OCI-LY1 (cell line): Measurements from ENCODE around the gene KHDRBS2.

Source experiments
- H2AFZ ChIP-seq: fragments of 200-600 bp; sonication (generic), shearing (Covaris generic); 2 replicates; pipeline ENCODE4 v1.6.0; 2014; ENCODE audit warnings: antibody characterized with exemption, mild to moderate bottlenecking, low read length
- H3F3A ChIP-seq: fragments of 200-600 bp; sonication (generic), shearing (Covaris generic); 2 replicates; pipeline ENCODE4 v1.6.0; 2014; ENCODE audit warnings: mild to moderate bottlenecking, antibody characterized with exemption, low read length, moderate library complexity; ENCODE audit not compliant: insufficient read depth
- H3K27ac ChIP-seq: fragments of 200-600 bp; sonication (generic); 2 replicates; pipeline ENCODE4 v1.5.1; 2014; ENCODE audit warnings: low read length, mixed run types, mild to moderate bottlenecking, low read depth; ENCODE audit not compliant: poor library complexity, severe bottlenecking
- H3K27me3 ChIP-seq: fragments of 200-600 bp; sonication (generic); 2 replicates; pipeline ENCODE4 v1.6.0; 2014; ENCODE audit warnings: antibody characterized with exemption, mild to moderate bottlenecking, low read length, moderate library complexity; ENCODE audit not compliant: insufficient read depth
- H3K36me3 ChIP-seq: fragments of 200-600 bp; sonication (generic); 2 replicates; pipeline ENCODE4 v1.6.1; 2014; ENCODE audit warnings: mild to moderate bottlenecking, antibody characterized with exemption, low read length, moderate library complexity, mixed read lengths; ENCODE audit not compliant: insufficient read depth
- H3K4me1 ChIP-seq: fragments of 200-600 bp; sonication (generic); 2 replicates; pipeline ENCODE4 v1.5.1; 2014; ENCODE audit warnings: mild to moderate bottlenecking, low read length, moderate library complexity; ENCODE audit not compliant: insufficient read depth, severe bottlenecking
- H3K4me2 ChIP-seq: fragments of 200-600 bp; sonication (generic), shearing (Covaris generic); 2 replicates; pipeline ENCODE4 v1.6.1; 2014; ENCODE audit warnings: low read length
- H3K4me3 ChIP-seq: fragments of 200-600 bp; sonication (generic); 2 replicates; pipeline ENCODE4 v1.5.1; 2014; ENCODE audit warnings: low read length, low read depth, mild to moderate bottlenecking, mixed read lengths; ENCODE audit not compliant: poor library complexity, severe bottlenecking
- H3K79me2 ChIP-seq: fragments of 200-600 bp; shearing (Covaris generic); 2 replicates; pipeline ENCODE4 v1.6.1; 2016; ENCODE audit warnings: mixed run types, low read length, mixed read lengths; ENCODE audit not compliant: insufficient read depth
- H3K9ac ChIP-seq: fragments of 200-600 bp; sonication (generic), shearing (Covaris generic); 2 replicates; pipeline ENCODE4 v1.6.1; 2014; ENCODE audit warnings: mild to moderate bottlenecking, low read length, mixed read lengths
- H3K9me2 ChIP-seq: fragments of 200-600 bp; sonication (generic), shearing (Covaris generic); 2 replicates; pipeline ENCODE4 v1.6.1; 2014; ENCODE audit warnings: low read depth, mild to moderate bottlenecking, low read length, mixed read lengths
- H3K9me3 ChIP-seq: fragments of 200-600 bp; shearing (Covaris generic); 2 replicates; pipeline ENCODE4 v1.6.1; 2014; ENCODE audit warnings: low read length, mixed read lengths
- H4K20me1 ChIP-seq: fragments of 200-600 bp; sonication (generic), shearing (Covaris generic); 2 replicates; pipeline ENCODE4 v1.6.0; 2016; ENCODE audit warnings: mild to moderate bottlenecking, low read length; ENCODE audit not compliant: insufficient read depth
- EZH2 ChIP-seq: fragments of 200-600 bp; sonication (generic), shearing (Covaris generic); IDR thresholded peaks from 2 replicates; pipeline ENCODE4 v1.8.0; 2017; ENCODE audit warnings: borderline replicate concordance, mixed run types, mild to moderate bottlenecking, antibody characterized with exemption, low read length, moderate library complexity, mixed read lengths
- TF ChIP-seq, protein P1 (sequence below): fragments of 200-600 bp; sonication (generic), shearing (Covaris generic); IDR thresholded peaks from 2 replicates; pipeline ENCODE4 v1.5.1; 2017; ENCODE audit warnings: mild to moderate bottlenecking, antibody characterized with exemption, low read length, moderate library complexity, mixed read lengths

The KHDRBS2 gene

DNA sequence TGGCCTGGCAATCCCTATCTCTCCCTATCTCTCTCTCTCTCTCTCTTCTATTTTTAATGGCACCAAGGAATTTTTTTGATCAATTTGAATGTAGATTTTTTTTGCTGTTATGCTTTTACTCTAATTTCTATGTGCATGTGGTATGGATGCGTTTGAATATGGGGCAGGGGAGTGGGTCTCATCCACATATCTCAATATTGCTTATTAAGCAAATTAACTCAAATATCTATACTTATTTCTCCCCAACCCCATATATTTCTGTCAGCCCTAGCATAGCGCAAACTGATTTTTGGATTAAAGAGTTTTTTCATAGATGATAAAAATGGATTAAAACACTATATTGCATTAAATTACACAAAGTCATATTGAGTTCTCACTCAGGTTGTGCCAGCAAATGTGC, 210.2 kb downstream of the KHDRBS2 start:
- Histone ChIP-seq H3K27ac (no peak overlapping the region), H3F3A (no peaks in the 10 kb centered on the region), H3K27me3 (no peaks in the 10 kb centered on the region), H2AFZ (no peak overlapping the region), H3K9ac (no peak overlapping the region), H3K36me3 (no peaks in the 10 kb centered on the region), H3K4me1 (no peaks in the 10 kb centered on the region), H3K4me2 (no peak overlapping the region), H3K79me2 (no peaks in the 10 kb centered on the region), H4K20me1 (no peaks in the 10 kb centered on the region), H3K9me3 (no peaks in the 10 kb centered on the region), H3K4me3 (no peak overlapping the region), H3K9me2 (no peaks in the 10 kb centered on the region)
- TF ChIP-seq EZH2, result no peak
- TF ChIP-seq, protein P1, sequence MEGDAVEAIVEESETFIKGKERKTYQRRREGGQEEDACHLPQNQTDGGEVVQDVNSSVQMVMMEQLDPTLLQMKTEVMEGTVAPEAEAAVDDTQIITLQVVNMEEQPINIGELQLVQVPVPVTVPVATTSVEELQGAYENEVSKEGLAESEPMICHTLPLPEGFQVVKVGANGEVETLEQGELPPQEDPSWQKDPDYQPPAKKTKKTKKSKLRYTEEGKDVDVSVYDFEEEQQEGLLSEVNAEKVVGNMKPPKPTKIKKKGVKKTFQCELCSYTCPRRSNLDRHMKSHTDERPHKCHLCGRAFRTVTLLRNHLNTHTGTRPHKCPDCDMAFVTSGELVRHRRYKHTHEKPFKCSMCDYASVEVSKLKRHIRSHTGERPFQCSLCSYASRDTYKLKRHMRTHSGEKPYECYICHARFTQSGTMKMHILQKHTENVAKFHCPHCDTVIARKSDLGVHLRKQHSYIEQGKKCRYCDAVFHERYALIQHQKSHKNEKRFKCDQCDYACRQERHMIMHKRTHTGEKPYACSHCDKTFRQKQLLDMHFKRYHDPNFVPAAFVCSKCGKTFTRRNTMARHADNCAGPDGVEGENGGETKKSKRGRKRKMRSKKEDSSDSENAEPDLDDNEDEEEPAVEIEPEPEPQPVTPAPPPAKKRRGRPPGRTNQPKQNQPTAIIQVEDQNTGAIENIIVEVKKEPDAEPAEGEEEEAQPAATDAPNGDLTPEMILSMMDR, result no peak

DNA sequence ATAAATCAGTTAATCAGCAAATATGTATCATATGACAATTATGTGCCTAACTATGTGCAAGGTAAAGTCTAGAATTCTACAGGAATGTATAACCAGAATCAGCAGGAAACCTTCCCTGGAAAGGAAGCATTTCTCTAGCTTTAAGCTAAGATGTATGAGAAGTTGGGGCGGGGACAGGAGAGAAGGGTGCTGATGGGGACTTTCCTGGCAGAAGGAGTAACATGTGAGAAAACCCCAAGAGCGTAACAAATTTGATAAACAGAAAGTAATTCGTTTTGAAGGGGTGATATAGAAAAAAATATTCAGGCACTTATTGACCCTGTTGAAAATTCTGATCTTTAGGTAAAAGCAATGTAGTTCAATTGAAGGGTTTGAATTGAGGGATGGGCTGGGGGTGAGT, 226.1 kb downstream of the KHDRBS2 start:
- Histone ChIP-seq H3K4me1 (no peaks in the 10 kb centered on the region), H3K9ac (no peak overlapping the region), H3K9me2 (no peaks in the 10 kb centered on the region), H3K9me3 (no peaks in the 10 kb centered on the region), H3K27me3 (no peaks in the 10 kb centered on the region), H3K4me3 (no peak overlapping the region), H4K20me1 (no peaks in the 10 kb centered on the region), H3K4me2 (no peak overlapping the region), H3K36me3 (no peaks in the 10 kb centered on the region), H3K27ac (no peak overlapping the region), H3F3A (no peaks in the 10 kb centered on the region), H3K79me2 (no peaks in the 10 kb centered on the region), H2AFZ (no peak overlapping the region)
- TF ChIP-seq, protein P1, result no peak
- TF ChIP-seq EZH2, result no peak

DNA sequence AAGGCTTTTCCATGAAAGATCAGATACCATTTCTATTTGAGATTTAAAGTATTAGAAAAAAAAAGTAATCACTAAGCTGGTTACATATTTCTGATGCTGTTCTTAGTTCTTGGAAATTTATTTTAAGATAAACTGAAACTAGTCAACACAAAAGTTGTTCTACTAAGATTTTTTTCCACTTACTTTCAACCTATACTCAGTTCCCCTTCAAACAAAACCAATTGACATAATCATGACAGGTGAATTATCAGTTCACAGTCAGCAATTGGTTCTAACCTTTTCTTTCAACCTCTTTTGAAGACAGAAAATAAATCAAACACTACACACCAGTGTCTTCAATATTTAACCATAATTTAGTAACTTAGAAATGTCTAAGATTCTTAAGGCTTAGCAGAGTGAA, 228.7 kb downstream of the KHDRBS2 start:
- Histone ChIP-seq H3K9me2 (no peaks in the 10 kb centered on the region), H3K4me3 (no peak overlapping the region), H3K27ac (no peak overlapping the region), H3K27me3 (no peaks in the 10 kb centered on the region), H3K36me3 (no peaks in the 10 kb centered on the region), H3K9me3 (no peaks in the 10 kb centered on the region), H3F3A (no peaks in the 10 kb centered on the region), H2AFZ (no peak overlapping the region), H3K9ac (no peak overlapping the region), H3K79me2 (no peaks in the 10 kb centered on the region), H3K4me1 (no peaks in the 10 kb centered on the region), H4K20me1 (no peaks in the 10 kb centered on the region), H3K4me2 (no peak overlapping the region)
- TF ChIP-seq, protein P1, result no peak
- no peak for TF ChIP-seq EZH2
